ENCODE results near the gene DNPEP. TPM values are rescaled to one million over a fixed set of nuclear protein-coding genes. Genes with fewer than 3 reads are reported as not detected.

Gene DNPEP
- total RNA-seq, 1 donor from 2014 or later, result 69.9 TPM

DNA sequence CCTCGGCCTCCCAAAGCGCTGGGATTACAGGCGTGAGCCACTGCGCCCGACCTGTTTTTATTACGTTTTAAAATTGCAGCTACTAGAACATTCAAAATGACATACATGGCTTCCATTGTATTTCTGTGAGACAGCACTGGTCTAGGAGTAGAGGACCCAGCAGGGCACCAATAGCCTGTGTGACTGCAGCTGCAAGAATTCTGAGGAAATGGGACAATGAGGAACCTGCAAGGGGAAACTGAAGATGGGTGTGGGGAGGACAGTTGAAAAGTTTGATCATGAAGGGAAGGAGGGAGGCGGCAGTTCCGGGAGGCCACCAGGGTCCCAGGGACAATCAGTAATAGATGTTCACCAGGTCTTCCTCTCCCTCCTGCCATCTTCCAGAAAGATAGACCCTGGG, 13.9 kb upstream of the DNPEP start:
- no peak overlapping the region for H3K27ac ChIP-seq
- no peak for TF ChIP-seq CTCF (IDR thresholded peaks at IDR 0.05)

DNA sequence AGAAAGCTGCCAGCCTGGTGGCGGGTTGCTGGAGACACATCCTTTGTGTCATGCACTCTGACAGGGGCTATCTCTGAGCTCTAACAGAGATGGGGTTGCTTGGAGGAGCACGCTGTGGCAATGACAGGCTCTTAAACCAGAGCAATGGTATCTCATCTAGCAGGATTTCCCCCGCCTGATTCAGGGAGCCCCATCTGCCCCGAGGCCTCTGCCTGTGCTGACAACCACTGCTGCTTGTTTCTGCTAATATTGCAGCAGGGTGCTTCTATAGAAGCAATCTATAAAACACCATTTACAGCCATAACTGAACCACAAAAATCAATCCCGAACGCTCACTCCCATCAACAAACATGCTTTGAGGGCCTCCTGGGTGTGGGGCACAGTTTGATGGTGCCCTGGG, 12.8 kb upstream of the DNPEP start:
- Histone ChIP-seq H3K27me3 (no peaks in the 10 kb centered on the region), H3K36me3 (no peaks in the 10 kb centered on the region), H3K4me3 (no peak overlapping the region), H3K27ac (no peak overlapping the region), H3K9me3 (no peaks in the 10 kb centered on the region), H3K4me1 (peaks cover 7% of the 10 kb centered on the region)
- ATAC-seq (no peak), DNase-seq (no peak)
- intact Hi-C loops (cut with DNase I), result loop anchor here (10.0 kb wide), 1 partner anchor 124 kb away; no protein-coding TSS in a partner anchor
- TF ChIP-seq CTCF (IDR thresholded peaks at IDR 0.05), result no peak

More for the DNA sequence above, 13.9 kb upstream of the DNPEP start:
- Histone ChIP-seq H3K36me3 (no peaks in the 10 kb centered on the region), H3K4me3 (no peak overlapping the region), H3K27me3 (no peaks in the 10 kb centered on the region), H3K9me3 (no peaks in the 10 kb centered on the region), H3K4me1 (peaks cover 7% of the 10 kb centered on the region)
- DNase-seq, result no peak
- ATAC-seq, result peak; percentile 31
- intact Hi-C loops (cut with DNase I), result loop anchor here (10.0 kb wide), 1 partner anchor 123 kb away; no protein-coding TSS in a partner anchor

DNA sequence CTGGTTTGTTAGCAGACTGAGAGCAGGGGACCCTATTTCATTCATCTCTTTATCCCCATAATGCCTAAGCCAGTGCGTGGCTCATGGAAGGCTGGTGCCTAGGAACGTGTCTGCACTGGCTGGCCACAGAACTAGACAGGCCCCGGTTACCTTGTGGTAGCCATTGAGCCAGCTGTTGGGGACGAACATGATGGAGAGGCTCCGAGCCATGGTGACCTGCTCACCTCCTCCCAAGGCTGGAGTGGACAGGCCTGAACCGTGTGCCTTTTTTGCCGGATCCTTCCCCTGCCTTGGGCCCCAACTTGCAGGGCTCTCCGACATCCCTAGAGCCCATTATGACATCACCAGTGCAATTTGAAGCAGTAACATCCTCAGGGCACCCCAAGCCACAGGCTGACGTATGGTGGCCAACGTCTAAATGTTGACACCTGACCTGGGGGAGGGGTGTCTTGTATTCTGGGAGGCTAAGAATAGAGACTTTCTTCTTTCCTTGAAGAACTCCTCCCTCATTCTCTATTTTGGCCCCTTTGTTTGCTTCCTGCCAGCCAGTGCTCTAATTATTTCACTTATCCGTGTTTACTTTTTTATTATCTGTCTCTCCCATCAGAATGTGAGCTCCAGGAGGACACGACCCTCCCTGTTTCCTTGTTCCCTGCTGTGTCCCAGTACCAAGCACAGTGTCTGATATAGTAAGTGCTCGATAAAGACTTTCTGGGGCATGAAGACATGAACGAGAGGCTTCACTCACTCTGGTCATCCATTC, 12.2 kb upstream of the DNPEP start:
- H3K27ac ChIP-seq, result no peak overlapping the region
- peaks cover 7% of the 10 kb centered on the region for H3K4me1 ChIP-seq

DNA sequence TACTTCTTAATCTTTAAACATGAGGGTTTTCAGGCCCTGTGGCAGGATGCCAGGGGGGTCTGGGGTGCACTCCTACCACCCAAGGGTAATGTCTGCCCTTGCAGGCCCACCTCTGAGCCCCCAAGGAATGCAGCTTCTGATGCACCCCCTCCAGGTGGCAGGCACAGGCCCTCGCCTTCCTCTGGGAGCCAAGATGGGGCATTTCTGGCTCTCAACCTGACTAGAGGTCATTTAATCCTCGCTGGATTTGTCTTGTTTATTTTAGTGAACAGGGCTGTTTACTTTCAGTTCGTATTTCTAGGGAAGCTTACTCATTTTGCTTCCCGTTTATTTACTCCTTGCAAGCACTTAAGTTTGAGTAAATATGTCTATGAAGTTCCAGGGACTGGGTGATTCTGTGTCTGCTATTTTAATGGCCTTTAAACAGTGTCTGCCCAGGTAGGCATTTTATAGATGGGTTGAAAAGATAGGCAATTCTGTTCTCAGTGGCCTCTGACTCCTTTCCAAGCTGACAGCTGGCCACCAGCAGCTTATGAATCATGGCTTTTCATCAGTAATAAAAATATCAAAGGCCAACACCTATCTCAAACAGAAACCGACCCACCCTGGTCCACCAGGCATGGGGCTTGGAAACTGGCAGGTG, 11.1 kb upstream of the DNPEP start:
- Histone ChIP-seq H3K4me3 (no peak overlapping the region), H3K9me3 (no peaks in the 10 kb centered on the region), H3K4me1 (peaks cover 7% of the 10 kb centered on the region), H3K27ac (no peak overlapping the region), H3K36me3 (no peaks in the 10 kb centered on the region), H3K27me3 (no peaks in the 10 kb centered on the region)
- ATAC-seq (no peak), DNase-seq (no peak)
- intact Hi-C loops (cut with DNase I), result no loop called here
- no peak for TF ChIP-seq CTCF (IDR thresholded peaks at IDR 0.05)

More for the DNA sequence above, 12.2 kb upstream of the DNPEP start:
- no peak overlapping the region for H3K4me3 ChIP-seq
- ATAC-seq (no peak), DNase-seq (no peak)
- H3K36me3 ChIP-seq, result no peaks in the 10 kb centered on the region
- H3K9me3 ChIP-seq, result no peaks in the 10 kb centered on the region
- no peak for TF ChIP-seq CTCF (IDR thresholded peaks at IDR 0.05)
- intact Hi-C loops (cut with DNase I), result loop anchor here (10.0 kb wide), 1 partner anchor 125 kb away; no protein-coding TSS in a partner anchor
- H3K27me3 ChIP-seq, result no peaks in the 10 kb centered on the region

DNA sequence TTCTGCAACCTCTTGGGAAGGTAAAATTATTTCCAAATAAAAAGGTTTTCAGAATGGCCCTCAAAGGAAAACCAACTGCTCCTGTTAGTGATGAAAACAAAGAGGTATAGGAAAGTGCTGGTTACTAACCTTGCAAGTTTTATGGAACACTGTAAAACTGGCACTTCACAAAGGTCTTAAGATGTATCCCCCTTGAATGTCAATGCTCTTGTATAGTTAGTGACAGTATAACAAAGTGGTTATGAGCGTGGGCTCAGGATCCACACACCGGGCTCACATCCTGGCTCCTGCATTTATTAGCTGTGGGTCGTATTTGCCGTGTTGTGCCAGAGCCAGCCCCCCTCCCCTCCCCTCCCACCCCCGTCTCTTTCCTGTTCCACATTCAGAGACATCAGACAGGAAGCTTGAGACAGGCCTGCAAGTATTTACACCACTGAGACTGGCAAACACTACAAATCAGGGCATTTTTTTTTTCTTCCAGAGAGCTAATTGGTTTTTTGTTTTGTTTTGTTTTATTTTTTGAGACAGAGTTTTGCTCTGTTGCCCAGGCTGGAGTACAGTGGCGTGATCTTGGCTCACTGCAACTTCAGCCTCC, 9.2 kb upstream of the DNPEP start:
- no peak for ATAC-seq
- intact Hi-C loops (cut with DNase I), result no loop called here

More for the DNA sequence above, 9.2 kb upstream of the DNPEP start:
- H3K27me3 ChIP-seq, result no peaks in the 10 kb centered on the region
- H3K4me3 ChIP-seq, result no peak overlapping the region
- H3K4me1 ChIP-seq, result peaks cover 7% of the 10 kb centered on the region
- no peak for DNase-seq
- H3K27ac ChIP-seq, result no peak overlapping the region
- TF ChIP-seq CTCF (IDR thresholded peaks at IDR 0.05), result no peak
- no peaks in the 10 kb centered on the region for H3K36me3 ChIP-seq
- H3K9me3 ChIP-seq, result no peaks in the 10 kb centered on the region

Measured in upper lobe of right lung (tissue), 1 donor.